NB4 (cell line): Measurements from ENCODE around the gene PIGT.

ENCODE experiments used
- CTCF ChIP-seq: IDR thresholded peaks from one replicate; pipeline ENCODE4 v1.5.1; 2012; ENCODE audit warnings: low read depth, low read length
- MAX ChIP-seq: IDR thresholded peaks from 2 replicates; pipeline ENCODE4 v1.6.1; 2011; ENCODE audit warnings: low read depth, low read length
- MYC ChIP-seq: IDR thresholded peaks from 2 replicates; pipeline ENCODE4 v1.6.1; 2011; ENCODE audit warnings: low read depth, low read length
- POLR2A ChIP-seq: IDR thresholded peaks from 2 replicates; pipeline ENCODE4 v1.6.1; 2011; ENCODE audit warnings: mild to moderate bottlenecking; ENCODE audit not compliant: insufficient read length; ENCODE audit errors: extremely low read depth

GRCh38 chr20:45444050-45444449 lies 28.1 kb downstream of the PIGT start:
- no peak for TF ChIP-seq CTCF
- TF ChIP-seq MYC, result no peak
- TF ChIP-seq MAX, result no peak
- TF ChIP-seq POLR2A, result no peak
